ENCODE measurements around the gene OGFR.

The OGFR gene

DNA sequence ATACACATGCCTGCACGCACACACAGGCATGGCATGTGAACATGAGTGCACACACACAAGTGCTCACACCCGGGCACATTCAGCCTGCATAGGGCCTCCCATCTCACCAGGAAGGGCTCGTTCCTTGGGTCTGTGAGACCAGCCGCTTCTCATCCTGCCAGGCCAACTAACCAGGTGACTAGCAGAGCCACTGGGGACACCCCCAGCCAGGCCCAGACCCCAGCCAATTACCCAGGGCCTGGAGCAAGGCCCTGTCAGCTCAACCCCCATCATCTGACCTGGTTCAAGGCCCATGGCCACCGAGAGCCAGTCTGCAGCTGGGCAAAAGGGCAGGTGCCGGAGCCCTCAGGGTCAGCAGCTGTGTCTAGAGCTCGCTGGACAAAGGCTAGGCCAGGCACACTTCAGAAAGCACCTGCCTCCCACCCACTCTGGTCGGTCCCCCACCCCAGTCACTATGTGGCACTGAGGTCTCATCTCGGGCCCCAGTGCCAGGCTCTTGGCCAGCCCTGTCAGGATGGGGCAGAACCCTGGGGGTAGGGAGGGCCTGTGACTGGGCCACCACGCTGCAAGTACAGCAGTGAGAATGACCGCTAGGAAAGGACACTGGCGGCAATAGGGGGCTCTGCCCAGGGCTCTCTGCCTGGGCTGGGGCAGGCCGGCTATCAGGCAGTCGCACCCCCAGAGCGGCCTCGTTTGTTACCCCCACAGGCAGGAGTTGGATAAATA is 35.1 kb upstream of the OGFR start:
- no peak for DNase-seq (ENCODE audit: low read depth in 2 of 2)

DNA sequence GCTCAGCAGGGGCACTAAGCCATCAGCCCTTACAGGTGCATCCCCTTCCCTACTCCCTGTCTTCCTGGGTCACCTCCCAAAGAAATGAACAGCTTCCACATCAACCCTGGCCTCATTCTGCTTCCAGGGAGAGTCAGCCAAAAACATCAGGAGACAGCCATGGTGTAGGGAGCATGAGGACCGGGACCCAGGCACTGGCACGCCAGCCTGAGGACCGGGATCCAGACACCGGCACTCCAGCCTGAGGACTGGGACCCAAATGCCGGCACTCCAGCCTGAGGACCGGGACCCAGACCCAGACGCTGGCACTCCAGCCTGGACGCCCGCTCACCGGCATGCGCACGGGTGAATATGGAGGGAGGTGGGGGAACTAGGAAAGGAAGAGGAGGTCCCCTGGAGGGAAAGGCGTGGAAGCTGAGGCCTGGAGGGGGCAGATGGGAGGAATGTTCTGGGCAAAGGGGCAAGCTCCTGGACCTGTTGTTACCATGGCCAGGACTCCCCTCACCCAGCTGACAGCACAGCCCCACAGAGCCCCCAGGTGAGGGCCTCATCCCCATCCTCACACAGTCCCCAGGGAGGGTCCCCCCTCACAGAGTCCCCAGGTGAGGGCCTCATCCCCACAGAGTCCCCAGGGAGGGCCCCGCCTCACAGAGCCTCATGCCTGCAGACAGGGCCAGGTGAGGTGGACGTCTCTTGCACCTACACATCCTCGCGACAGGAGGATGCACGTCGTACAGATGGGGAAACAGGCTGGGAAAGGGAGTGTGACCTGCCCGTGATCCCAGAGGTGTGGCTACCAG is 34.3 kb upstream of the OGFR start:
- DNase-seq (ENCODE audit: low read depth in 2 of 2): no peak

DNA sequence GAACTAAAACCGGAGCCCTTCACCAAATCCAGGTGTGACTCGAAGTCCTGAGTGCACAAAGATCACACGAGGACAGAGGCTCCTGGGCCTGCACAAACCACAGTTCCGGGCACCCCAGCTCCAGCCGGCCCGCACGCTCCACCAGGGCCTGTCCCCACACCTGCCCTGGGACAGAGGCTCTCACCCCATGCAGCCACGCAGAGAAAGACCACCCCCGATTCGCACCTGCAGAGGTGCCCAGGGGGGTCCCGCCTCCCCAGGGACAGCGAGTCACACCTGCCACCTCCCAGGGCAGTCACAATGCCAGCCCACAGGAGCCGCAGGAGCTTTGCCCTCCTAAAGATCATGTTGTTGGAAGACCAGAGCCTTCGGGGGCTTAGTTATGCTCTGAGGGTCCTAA is 33.7 kb upstream of the OGFR start:
- DNase-seq (ENCODE audit: low read depth in 2 of 2): no peak

DNA sequence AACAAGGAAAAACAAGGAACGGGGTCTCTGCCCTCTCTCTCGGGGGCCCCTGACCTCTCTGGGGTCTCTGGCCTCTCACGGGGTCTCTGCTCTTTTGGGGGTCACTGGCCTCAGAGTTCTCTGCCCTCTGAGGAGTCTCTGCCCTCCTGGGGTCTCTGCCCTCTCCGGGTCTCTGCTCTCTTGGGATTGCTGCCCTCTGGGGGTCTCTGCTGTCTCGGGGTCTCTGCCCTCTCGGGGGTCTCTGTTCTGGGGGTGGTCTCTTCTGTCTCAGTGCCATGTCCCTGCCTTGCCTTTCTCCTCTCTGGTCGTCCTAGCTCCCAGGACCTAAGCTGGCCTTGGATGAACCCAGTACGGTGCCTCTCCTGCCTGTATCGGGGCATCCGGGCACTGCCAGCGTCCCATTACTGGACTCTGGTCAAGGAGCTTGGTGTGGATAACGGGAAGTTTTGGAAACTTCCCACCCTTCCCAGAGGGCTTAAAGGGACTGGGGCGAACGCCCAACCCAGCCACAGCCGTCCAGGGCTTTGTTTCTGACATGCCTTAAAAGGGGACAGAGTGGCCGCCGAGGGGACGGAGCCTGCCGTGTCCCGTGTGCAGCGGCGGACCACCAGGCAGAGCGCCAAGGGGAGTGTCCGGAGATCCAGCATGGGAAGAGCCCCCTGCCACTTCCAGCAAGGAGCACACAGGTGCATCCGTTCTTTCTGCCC is 33.1 kb upstream of the OGFR start:
- DNase-seq (ENCODE audit: low read depth in 2 of 2): no peak

DNA sequence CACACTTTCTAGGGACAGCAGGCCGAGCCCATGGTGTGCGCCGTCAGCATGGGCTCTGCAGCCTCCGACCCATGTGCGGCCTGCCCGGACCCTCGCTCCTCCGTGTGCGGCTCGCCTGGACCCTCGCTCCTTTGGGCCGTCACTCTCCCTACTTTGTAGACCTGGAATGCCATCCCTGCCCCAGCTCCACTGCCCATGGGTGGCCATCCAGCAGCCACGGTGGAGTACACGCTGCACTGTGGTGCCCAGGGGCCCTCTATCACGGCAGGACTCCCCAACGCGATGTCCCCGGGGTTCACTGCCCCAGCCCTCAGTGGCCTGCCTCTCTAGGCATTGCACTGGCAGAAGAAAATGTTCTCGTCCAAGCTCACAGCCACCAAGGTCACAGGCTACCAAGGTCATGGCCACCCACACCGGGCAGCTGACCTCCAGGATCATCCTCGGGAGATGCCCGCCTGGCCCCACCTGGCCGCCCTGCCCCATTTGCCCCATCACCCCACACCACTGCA is 32.5 kb upstream of the OGFR start:
- DNase-seq (ENCODE audit: low read depth in 2 of 2): no peak

DNA sequence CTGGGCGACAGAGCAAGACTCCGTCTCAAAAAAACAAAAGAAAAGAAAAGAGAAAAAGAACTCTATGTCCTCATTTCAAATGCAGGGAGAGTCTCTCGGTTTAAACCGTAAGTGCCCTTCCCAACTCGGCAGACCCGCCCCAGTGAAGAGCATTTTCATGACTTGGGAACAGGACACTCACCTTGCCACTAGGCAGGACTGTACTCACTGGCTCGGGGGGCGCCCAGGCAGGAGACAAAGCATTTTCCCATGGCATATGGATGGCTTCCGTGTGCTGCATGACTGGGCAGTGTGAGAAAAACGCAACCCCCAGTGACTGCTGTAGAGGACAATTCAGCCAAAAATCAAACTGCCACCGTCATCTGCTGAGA is 32.0 kb upstream of the OGFR start:
- no peak for DNase-seq (ENCODE audit: low read depth in 2 of 2)

DNA sequence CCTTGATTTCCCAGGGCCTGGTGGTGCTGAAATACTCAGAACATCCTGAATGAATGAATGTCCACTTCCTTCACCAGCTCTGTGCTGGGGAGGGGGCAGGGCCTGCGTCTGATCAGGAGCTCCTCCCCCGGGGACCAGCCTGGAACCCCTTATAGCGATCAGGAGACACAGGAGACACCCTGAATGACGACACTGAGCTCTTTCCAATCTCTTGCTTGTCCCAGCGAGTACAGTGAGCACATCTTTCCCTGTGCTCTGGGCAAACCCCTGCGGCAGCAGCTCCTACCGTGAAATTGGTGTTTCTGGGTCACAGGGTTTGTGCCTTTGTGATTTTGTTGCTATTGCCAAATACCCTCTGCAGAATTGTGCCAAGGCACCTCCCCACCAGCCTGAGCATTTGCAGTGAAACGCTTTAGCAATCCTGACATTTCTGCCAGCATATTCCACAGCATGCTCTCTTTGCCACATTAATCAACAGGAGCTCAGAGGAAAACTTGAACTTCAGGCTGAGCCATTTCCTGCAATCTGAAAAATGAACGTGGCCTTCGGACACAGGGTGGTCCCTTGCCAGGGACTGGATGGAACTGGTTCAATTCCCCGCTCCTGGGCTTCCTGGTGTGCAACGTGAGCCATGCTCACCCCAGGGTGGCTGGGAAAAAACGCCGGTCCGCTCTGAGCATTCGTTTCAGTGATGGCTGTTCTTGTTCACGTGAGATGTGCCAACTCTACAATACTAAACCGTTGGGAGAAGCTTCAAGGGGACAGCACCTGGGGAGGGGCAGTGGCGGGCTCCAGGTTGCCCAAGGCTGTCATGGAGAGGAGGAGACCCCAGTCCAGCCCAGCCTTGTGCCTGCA is 31.4 kb upstream of the OGFR start:
- DNase-seq (ENCODE audit: low read depth in 2 of 2): no peak

DNA sequence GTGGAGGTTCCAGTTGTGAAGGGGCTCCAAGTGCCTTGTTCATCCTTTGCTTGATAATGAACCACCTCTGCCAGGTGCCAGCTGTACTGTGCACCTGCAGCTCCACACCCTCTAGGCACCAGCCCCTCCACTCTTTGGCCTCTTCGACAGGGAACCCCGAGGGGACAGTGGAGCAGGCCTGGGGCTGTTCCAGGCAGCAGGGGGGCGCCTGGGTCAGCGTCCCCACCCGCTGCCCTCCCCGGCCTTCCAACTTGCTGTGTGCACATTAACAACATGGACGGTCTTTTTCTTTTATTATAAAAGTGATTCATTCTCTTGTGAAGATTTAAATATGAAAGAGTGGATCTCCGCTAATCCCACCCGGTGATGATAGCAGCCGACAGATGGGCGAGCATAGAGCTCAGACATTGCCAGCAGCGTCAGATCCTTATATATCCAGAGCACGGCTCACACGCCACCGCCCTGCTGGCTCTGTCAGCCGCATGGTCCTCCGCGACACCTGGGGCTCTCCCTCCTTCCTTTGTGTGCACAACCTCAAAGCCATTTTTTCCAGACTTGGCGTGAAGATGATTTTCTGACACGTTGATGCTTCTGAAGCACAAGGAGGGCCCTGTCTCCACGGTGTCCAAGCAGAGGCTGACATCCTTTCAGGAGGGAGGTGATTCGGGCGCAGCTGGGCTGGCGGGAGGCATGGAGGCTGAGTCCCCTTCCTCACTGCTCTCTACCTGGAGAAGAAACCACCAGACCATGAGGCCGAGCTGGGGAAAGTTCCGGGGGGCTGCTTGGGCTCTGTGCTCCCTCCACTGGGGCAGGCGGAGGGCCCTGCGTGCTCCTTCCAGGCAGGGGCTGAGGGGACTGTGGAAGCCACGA is 30.6 kb upstream of the OGFR start:
- no peak for DNase-seq (ENCODE audit: low read depth in 2 of 2)

DNA sequence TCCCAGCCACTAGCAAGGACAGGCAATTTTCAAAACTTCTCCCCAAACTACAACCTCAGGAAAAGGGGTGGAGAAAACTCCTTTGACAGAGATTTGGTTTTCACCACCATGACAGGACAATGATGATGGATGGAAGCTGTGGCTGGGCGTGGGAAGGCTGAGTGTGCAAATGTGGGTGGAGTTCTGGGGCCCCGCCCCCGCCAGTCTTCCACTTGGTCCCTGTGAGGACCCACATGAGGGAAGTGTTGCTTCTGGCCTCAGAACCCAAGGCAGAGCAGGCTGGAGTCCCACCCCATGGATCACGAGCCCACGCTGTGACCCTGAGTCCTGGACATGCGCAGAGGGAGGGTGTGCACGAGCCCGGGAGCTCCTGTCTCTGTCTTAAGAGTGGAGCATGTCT is 29.9 kb upstream of the OGFR start:
- DNase-seq (ENCODE audit: low read depth in 2 of 2): no peak

DNA sequence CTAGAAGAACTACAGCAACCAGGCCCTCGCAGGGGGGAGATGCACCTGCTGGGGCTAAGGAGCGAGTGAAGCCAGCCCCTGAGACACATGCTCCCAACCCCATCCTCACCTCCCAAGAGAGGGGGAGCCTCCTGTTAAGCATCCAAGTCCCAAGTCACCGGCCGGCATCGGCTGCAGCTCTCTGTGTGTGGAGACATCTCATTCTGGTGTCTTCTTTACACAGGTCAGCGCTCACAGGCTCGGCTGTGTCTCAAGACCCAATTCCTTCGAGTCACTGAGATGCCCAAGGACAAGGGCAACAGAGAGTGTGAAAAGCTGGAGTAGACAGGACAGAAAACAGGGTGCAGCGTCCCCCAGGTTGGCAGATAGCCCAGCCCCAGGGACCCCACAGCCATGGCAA is 29.4 kb upstream of the OGFR start:
- no peak for DNase-seq (ENCODE audit: low read depth in 2 of 2)

DNA sequence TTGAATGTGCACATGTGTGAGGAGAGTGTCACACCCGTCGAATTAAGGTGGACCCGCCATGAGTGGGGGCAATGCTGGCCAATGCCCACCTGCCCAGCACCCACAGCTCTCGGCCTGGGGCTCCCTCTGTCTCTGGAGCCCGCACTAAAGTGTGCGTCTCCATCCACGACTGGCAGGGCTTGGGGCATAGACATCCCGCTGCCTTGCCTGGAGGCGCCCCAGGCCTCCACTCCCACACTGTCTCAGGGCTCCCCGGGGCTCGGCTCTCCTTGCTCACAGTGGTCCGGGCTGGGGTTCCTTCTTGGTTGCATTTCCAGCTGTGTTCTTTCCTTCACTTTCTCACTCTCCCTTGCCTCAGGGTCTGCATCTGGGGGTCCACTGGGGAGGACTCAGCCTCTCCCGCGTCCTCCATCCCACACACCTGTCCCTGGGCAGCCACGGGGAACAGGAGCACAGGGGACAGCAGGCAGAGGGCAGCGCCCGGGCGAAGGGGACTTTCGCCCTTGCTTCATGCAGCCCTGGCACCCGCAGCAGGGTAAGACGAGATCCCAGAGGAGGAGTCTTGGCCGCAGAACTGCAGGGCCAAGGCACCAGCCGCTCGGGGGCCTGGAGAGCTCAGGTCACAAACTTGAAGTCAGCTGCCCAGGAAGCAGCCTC is 28.5 kb upstream of the OGFR start:
- no peak for DNase-seq (ENCODE audit: low read depth in 2 of 2)

DNA sequence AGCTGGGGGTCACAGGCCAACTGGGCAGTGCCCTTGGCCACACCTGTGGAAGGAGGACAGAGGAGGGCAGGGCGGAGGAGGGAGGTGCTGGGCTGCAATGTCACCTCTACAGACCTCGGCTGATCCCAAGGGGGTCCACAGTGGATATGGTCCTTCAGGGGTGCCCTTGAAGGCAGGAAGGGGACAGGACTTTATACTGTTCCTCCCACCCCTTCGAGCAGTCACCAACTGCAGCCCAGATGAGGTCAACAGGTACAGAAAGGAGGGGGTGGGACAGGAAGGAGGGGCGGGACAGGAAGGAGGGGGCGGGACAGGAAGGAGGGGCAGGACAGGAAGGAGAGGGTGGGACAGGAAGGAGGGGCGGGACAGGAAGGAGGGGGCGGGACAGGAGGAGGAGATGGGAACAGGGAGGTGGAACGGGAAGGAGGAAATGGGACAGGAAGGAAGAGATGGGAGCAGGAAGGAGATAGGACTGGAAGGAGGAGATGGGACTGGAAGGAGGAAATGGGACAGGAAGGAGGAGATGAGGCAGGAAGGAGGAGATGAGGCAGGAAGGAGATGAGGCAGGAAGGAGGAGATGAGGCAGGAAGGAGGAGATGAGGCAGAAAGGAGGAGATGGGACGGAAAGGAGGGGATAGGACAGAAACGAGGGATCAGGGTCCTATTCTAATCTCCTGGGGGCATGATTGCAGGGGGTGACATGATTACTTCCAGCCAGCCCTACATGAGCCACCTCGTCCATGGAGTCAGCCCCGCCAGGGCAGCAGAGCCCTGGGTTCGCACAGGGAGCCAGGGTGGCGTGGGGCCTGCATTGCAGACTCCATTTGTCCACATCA is 27.7 kb upstream of the OGFR start:
- DNase-seq (ENCODE audit: low read depth in 2 of 2): peak; percentile 41 to 45

DNA sequence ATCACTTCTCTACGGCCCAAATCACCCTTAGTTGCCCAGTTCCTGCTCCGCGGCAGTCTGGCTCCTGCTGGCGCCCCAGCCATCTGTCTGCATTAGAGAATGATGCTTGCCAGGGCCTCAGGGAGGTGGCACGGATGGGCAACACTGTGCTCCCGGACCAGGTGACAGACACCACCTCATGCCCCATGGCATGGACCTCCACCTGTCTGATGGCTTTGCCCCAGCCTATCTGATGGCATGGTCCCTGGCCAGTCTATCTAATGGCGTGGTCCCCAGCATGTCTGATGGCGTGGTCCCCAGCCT is 27.2 kb upstream of the OGFR start:
- DNase-seq (ENCODE audit: low read depth in 2 of 2): no peak

DNA sequence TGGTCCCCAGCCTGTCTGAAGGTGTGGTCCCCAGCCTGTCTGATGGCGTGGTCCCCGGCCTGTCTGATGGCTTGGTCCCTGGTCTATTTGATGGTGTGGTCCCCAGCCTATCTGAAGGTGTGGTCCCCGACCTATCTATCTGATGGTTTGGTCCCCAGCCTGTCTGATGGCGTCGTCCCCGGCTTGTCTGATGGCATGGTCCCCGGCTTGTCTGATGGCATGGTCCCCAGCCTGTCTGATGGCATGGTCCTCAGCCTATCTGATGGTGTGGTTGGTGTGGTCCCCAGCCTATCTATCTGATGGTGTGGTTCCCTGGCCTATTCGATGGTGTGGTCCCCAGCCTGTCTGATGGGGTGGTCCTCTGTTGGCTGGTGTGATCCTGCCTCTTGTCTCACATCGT is 26.6 kb upstream of the OGFR start:
- DNase-seq (ENCODE audit: low read depth in 2 of 2): no peak

DNA sequence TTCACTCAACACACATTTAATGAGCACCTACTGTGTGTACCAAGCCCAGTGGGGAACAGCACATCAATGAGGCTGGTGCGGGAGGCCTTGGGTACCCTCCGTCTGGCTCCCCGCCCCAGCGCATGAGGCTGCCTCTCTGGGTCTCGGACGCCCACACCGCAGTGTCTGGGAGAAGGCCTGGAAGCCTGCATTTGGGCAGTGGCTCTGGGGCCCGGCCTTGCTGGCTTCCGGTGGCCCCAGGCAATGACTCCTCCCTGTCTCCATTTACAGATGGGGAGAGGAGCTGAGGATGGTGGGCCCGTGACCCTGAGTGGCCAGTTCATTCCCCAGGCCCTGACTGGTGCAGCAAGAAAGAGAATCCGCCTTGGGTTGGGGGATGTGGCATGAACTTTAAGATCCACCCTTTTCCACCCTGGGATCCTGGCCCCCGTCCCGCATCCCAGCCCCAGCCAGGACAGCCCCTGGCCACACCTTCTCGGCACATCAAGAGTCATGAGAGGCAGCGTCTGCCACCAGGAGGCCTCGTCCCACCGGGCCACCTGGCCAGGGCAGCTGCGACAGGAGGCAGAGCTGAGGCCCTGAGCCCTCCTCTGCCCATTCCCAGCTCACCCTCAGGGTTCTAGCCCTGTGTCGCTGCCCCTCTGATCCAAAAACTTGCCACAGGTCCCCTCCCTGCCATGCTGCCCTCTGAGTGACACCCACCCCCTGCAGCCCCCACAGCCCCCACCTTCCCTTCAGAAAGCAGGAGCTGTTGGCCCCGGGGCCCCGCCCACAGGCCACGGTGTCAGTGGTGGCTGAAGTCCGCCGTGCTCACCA is 25.8 kb upstream of the OGFR start:
- no peak for DNase-seq (ENCODE audit: low read depth in 2 of 2)

DNA sequence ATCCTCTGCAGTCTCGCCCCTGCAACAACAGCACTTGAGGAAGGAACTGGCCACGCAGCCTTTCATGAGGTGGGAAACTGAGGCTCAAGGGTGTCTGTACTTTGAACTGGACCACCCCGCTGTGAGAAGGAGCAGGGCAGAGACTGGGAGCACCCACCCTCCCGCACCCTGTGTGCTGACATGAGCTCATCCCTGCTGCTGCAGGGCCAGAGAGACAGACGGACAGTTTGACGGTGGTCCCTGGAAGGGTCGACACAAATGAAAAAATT is 25.3 kb upstream of the OGFR start:
- DNase-seq (ENCODE audit: low read depth in 2 of 2): no peak

DNA sequence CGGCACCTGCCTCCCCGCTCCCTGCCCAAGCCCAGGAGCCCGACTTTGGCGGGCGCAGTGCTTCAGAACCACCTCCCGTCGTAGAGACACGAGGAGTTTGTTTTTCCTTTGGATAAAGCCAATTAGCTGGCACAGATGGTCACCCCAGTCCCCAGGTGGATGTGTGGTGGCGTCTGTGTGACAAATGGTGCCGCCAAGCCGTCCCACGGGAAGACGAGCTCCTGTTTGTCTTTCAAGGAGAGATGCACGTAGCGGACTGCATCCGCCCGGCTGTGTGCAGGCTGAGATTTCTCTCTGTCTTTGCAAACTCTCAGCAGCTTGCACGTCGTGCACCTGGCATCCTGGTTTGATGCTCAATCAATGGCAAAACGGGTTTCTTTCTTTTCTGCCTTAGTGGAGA is 24.4 kb upstream of the OGFR start:
- no peak for DNase-seq (ENCODE audit: low read depth in 2 of 2)

DNA sequence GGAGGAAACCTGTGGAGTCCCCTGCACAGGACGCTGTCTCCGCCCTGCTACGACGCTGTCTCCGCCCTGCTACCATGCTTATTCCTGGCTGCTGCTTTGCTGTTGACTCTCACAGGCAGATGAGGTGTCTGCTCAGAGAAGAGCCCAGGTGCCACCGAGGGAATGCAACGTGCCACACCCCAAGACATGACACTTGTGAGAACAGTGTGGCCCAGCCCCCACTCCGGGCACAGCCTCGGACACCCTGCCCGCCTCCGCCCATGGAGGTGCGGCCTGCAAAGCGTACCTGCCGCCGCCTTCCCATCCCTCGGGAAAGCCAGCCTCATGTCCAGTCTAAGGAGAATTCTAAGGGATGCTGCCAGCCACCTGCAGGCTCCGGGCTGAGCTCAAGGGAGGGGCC is 23.9 kb upstream of the OGFR start:
- DNase-seq (ENCODE audit: low read depth in 2 of 2): no peak
